HG03575 (cell line): ENCODE results near the gene PRM2.

Source experiments
- ATAC-seq: cut with Tn5 transposase; IDR thresholded peaks from one replicate; pipeline ENCODE4 v1.9.1; 2021; ENCODE audit not compliant: unreplicated experiment, insufficient number of reproducible peaks, low FRiP score; ENCODE audit errors: extremely low read depth

Gene PRM2

DNA sequence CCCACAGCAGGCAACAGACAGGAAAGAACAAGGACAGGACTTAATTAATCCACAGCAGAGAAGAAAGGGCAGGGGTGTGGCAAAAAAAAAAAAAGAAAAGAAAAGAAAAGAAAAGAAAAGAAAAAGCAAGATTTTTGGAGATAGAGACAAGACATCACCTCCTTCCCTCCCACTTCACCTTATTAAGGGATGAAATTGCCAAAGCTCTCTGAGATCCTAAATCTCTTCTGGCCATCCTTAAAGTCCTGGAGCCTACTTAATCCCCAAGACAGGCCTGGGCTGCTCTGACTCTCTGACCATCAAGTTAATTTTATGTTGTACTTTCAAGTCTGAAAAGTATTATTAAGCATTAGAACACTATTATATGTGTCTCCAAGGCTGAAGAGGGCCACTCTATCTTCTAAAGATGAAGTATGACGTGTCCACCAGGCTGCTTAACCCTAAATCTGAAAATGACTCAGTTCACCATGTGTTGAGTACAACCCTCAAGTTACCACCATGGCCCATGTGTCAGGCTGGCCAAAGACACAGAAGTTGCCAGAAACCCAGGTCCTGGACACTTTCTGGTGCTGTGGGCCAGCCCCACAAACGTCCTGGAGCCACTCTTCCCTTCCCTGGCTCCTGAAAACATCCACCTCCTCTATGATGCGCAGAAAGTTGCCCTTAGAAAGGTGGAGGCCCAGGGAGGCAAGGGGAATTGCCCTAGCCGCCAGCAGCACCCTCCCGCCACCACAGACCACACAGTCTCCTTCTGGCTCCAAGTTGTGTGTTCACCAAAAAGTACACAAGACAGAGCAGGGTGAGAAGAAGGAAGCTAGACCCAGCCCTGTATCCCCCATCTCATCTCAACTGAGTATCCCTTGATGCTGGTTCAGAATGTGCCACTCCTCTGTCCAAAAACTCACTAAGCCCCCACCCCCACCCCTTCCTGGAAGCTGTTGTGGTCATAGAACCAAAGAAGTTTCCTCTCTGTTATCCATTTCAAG is 23.0 kb downstream of the PRM2 start:
- ATAC-seq: no peak

DNA sequence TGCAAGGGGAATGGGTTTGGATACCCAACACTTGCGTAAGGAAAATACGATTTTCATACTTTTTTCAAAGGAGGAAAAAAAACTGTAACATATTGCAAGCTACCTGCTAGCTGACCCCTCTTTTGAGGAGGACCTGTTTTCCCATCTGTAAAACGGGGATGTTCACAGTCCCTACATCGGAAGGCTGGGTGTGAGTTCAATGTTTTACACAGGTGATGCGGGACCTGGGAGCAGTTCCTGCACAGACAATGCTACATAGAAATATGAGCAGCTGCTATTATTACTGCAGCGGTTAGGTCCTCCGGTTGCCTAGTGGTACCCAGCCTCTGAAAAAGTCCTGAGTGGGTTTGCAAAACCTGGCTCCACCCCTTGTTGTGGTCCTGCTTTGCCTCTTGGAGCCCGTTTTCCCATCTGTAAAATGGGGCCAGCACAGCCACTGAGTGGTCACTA is 23.8 kb downstream of the PRM2 start:
- ATAC-seq: no peak

DNA sequence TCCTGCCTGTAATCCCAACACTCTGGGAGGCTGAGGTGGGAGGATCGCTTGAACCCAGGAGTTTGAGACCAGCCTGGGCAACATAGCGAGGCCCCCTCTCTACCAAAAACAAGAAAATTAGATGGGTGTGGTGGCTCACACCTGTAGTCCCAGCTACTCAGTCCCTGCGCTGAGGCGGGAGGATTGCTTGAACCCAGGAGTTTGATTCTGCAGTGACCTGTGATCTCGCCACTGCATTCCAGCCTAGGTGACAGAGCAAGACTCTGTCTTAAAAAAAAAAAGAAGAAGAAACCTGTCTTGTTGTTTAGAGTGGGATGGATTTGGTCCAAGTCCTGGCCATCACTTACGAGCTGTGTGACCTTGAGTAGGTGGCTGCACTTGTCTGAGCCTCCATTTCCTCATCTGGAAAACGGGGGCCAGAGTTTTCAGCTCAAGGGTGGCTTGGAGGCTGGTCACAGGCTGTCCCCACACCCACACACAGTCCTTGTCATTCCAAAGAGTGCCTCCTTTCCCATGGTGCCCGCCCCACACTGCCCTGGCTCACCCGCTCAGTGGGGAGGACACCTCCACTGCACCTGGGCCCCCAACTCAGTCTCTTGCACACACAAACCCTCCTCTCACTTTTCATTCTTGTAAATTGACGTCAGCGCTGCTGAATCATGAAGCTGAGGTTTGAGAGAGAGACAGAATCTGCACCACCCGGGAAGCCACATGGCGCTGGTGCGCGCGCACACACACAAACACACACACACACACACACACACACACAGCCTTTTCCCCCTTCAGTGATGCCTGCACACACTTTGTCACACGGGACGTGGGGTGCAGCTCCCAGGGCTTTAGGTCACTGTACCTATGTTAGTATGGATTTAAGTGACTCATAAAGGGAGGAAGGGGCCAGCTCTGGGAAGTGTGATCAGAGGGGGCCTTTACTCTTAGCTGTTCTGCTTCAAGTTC is 24.5 kb downstream of the PRM2 start:
- ATAC-seq: no peak

DNA sequence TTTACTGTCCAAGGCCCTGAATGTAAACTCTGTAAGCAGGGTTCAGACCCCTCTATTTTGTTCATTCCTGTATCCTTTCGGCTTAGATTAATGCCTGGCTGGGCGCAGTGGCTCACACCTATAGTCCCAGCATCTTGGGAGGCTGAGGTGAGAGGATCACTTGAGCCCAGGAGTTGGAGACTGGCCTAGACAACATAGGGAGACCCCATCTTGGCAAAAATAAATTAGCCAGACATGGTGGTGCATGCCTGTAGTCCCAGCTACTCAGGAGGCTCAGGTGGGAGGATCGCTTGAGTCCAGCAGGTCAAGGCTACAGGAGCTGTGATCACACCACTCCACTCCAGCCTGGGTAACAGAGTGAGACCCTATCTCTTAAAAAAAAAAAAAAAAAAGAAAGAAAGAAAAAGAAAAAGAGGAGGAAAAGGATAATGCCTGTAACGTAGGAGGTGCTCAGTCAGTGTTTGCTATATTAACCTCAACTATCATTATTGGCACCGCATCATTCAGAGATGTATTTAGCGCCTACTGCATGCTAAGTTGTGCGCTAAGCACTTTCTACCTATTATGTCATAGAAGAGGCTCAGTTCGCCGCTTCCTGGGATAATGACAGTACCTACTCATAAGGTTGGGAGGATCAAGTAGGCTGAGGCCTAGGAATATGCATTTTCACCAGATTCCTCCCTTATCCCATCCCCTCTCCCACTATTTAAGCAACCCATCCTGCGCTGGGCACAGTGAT is 25.3 kb downstream of the PRM2 start:
- no peak for ATAC-seq

DNA sequence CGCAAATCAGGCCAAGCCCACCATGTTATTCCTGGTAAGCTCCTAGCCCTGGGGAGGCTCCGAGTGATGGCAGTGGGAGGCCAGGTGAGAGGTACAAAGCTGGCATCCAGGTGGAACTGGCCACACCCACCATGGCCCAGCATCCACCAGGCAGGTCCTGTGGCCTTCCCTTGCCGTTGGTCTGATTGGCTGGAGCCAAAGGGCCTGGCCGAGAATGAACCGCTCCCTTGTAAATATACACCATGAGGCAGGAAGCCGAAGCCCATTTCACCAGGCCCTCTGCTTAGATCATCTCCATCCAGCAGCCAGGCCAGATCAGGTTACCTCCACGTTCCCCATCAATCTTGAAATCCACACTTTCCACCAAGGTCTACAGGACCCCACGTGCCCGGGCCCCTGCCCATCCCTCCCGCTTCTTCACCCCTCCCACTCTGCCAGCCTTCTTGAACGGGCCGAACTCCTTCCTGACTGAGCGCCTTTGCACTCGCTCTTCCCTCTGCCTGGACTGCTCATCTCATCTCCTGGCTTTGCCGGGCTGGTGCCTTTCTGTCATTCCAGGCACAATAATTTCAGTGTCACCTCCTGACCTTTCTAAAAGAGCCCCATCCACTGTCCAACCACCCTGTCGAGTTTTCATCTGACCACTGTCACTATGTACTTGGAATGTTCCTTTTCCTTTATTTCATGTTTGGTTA is 26.0 kb downstream of the PRM2 start:
- ATAC-seq: no peak

DNA sequence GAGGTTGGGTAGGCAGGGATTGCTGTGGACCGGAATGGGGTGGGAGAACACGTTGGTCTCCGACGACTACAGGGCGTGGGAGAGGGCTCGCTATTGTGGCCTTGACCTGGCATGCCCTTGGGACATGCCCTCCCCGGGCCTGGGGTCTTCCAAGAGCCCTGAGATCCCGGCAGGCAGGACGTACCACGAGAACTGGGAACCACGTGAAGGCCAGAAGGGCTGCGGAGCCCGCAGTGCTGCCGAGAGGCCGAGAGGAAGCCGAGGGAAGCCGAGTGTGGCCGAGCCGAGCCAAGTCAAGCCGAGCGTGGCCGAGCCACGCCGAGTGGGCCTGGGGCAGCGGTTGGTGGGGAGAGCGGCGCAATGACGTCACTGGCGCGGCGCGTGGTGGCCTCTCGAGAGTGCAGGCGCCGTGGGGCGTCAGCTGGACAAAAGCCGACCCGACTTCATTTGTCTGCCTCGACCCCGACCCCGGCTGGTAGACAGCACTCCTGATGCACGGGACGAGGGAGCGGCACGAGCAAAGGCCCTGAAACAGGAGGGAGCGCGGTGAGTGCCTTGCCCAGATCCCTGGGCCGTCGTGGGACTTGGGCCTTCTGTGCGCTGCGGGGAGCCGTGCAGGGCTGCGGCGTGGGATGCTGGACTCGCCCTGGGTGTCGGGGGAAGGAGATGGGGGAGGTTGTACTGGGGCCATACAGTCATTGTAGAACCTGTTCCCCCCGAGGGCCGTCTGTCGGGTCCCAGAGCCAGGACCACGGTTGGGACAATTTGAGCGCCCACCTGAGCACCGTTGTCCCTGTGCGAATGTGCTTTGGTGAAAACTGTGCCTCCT is 26.8 kb downstream of the PRM2 start:
- ATAC-seq: no peak

DNA sequence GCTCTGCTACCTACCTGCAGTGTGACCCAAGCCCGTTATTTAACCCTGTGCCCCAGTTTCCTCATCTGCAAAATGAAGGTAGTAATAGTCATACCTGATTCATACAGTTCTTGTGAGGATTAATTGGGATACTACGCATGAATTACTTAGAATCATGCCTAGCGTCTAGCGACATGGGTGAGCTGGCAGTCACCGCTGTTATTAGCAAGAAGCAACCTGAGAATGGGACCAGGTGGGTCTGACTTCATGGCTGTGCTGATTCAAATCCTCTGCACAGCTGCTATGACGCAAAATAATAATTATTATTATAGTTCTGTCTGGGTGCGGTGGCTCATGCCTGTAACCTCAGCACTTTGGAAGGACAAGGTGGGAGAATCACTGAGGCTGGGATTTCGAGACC is 28.1 kb downstream of the PRM2 start:
- no peak for ATAC-seq

DNA sequence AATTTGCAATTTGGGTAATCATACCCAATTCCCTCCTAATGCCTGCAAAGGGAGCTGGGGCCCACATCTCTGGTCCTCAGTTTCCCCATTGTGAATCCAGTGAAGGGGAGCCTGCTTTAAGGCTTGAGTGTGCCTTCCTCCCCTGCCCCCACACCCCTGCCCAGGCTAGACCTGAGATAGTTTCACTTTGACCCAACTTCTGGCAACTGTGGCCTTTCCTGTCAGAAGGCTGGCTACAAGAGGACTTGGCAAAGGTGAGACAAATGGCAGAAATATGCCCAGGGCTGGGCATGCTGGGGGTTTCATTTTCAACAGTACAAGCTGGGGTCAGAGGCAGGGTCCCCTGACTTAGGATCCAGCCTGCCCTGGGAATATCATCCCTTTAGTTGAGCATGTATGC is 30.3 kb downstream of the PRM2 start:
- no peak for ATAC-seq

DNA sequence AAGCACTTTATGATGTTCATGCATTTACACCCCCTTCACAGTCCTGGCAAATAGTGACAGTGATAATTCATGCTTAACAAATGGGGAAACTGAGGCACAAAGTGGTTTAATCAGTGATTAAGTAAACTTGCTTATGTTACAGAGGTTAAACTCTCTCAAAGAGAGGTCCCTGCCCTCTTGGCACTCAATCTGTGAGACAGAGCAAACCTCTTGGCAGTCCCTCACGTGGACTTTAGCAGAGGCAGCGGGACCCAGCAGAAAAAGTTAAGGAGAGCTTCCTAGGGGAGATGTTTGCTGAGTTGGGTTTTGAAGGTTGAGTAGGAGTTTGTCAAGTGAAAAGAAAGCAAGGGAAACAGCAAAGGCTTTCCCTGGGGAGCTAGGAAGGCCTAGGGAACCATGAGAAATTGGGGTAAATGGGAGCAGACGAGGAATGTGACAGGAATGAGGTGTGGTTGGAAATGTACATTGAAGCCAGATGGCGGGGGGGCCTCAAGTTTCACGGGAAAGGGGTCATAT is 31.0 kb downstream of the PRM2 start:
- no peak for ATAC-seq

DNA sequence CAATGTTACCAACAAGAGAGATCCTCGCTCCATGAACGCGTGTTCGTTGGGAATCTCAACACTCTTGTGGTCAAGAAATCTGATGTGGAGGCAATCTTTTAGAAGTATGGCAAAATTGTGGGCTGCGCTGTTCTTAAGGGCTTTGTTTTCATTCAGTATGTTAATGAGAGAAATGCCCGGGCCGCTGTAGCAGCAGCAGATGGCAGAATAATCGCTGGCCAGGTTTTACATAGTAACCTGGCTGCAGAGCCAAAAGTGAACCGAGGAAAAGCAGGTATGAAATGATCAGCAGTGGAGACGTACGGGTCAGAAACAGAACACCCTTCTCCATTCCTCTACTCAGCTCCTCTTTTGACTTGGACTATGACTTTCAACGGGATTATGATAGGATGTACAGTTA is 33.6 kb downstream of the PRM2 start:
- ATAC-seq: no peak

DNA sequence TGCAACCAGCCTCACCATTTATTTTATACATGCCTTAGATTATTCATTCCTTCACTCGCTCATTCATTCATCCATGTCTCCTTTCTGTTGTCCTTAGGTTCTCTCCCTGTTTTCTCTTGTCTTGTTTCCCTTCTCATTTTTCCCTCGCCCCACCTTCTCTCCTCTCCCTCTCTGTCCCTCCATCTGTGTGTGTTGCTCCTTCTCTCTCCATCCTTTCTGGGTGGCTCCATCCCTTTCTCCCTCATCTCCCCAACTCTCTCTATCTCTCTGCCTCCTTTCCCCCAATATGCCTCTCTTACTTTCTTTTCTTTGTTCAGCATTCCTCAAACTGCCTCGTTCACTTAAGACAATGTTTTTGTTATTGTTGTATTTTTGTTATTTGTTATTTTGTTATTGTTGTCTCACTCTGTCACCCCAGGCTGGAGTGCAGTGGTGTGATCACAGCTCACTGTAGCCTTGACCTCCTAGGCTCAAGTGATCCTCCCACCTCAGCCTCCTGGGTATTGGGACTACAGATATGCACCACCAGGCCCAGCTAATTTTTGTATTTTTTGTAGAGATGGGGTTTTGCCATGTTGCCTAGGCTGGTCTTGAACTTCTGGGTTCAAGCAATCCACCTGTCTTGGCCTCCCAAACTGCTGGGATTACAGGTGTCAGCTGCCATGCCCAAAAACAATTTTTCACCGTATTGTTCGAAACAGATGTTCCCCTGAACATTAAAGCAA is 34.6 kb downstream of the PRM2 start:
- ATAC-seq: no peak

DNA sequence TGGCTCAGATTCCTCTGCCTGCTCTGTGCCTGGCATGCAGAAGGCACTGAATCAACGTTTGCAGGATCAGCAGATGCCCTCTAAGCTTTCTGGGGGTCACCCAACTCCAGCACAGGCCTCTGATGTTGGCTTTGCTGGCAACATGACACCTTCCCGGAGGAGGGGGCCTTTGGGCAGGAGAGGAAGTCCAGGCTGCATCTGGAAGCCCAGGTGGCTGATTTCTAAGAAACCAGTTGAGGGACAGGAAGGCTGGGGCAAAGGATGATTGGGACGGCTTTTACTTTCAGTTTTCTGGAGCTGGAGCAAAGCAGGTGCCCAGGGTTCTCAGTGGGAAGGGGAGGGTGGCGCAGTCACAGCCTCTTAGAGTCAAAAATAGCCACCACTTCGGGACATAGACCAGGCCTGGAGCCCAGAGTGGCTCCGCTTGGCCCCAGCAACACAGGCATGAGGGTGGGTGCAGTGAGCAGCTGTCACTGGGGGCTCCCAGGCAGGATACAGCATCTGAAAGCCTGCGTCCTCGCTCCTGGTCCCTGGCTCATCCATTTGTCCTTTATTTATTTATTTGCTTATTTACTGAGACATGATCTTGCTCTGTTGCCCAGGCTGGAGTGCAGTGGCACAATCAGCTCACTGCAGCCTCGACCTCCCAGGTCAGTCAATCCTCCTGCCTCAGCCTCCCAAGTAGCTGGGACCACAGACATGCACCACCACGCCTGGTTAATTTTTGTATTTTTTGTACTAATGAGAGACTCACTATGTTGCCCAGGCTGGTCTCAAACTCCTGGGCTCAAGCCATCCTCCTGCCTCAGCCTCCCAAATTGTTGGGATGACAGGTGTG is 35.4 kb downstream of the PRM2 start:
- ATAC-seq: no peak

DNA sequence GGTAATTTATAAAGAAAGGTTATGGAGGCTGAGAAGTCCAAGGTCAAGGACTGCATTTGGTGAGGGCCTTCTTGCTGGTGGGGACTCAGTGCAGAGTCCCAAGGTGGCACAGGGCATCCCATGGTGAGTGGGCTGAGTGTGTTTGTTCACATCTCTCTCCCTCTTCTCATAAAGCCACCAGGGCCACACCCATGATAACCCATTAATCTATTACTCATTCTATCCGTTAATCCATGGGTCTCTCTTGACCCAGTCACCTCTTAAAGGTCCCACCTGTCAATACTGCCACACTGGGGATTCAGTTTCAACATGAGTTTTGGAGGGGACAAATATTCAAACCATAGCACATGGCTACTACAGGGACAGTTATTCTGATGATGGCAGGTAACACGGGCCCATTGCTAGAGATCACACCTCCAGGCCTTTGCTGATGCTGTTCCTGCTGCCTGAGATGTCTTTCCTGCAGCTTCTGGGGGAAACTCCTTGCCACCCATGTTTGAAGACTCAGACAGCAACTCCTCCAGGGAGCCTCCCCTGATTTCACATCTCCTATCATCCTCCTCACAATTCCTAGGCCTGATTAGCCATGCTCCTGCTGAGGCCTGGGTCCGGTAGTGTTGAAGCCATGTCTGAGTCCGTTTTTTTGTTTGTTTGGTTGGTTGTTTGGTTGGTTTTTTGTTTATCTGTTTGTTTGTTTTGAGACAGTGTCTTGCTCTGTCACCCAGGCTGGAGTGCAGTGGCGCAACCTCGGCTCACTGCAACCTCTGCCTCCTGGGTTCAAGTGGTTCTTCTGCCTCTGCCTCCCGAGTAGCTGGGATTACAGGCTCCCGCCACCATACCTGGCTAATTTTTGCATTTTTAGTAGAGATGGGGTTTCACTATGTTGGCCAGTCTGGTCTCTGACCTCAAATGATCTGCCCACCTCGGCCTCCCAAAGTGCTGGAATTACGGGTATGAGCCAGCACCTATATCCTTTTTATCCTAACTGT is 36.3 kb downstream of the PRM2 start:
- ATAC-seq: no peak

DNA sequence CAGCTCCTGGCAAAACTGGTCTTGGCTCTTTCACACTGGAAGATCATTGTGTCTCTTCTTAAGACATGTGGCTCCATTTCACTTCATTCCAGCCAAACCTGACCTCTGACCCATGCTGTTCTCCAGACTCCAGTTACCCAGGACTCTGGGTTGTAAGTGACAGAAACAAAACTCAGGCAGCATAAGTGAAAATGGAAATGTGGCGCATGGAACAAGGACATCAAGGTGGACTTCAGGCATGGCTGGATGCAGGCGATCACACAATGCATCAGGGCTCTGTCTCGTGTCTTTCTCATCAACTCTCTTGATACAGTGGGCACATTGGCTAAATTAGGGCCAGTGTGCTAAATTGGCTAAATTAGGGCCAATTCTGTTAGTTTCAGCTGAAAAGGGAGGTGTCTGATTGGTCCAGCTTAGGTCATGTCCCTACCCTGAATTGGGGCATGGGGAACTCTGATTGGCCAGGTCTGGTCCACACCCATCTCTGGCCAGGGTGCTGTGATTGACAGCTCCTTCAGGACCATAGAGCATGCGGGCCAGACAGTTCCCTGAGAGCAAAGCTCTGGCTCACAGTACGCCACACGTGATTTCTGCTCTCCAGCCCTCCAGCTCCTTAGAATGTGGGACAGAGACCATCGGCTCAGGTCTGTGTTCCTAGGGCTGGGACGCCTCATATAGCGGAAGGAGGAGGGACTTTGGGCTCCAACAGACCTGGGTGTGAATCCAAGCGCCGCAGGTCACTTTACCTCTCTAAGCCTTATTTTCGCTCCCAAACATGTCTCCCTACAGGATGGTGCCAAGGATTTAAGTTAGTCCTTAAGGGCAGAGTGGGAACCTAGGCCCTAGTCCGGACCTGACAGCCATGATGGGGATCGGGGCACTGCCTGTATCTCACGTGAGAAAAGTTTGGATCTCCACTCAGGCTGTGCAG is 37.7 kb downstream of the PRM2 start:
- no peak for ATAC-seq
